Measurements from ENCODE around the gene OSBPL1A. TPM values are rescaled to one million over a fixed set of nuclear protein-coding genes. Genes with fewer than 3 reads are reported as not detected.

OSBPL1A gene
- total and polyA plus RNA-seq, 2 of the 8 experiments (the other 6 are each of a cell fraction or from before 2014, with no cell fraction given): 53.2 to 74.9 TPM

DNA sequence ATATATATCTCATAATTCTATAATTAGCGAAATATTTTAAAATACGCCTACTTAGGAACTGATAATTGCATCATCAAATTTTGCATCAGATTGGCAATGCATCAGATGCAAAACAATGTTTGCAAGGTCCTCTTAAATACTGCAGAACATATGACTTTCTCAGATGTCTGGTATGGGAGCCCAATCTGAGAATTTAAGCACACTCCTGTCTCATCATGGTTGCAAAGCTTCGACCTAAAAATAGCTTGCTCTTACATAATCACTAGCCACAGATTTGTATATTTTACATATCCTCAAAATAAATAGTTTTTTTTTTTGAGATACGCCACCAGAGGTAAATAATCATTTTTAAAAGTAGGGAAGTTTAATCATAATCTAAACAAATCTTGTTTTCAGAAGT, 135.5 kb downstream of the OSBPL1A start (continued):
- TF ChIP-seq NANOG (IDR thresholded peaks at IDR 0.05; ENCODE audit: insufficient read depth, low read depth, low read length, poor library complexity, severe bottlenecking) (no peak), EGR1 (IDR thresholded peaks at IDR 0.05; ENCODE audit: borderline replicate concordance, low read depth, low read length) (no peak), CTBP2 (IDR thresholded peaks at IDR 0.05; ENCODE audit: borderline replicate concordance, insufficient read depth, insufficient read length, low read length) (no peak), POU5F1 (IDR thresholded peaks at IDR 0.05; ENCODE audit: low read depth, low read length) (no peak), BACH1 (IDR thresholded peaks at IDR 0.05; ENCODE audit: low read length) (no peak)
